ENCODE measurements around the gene IGSF5.

DNA sequence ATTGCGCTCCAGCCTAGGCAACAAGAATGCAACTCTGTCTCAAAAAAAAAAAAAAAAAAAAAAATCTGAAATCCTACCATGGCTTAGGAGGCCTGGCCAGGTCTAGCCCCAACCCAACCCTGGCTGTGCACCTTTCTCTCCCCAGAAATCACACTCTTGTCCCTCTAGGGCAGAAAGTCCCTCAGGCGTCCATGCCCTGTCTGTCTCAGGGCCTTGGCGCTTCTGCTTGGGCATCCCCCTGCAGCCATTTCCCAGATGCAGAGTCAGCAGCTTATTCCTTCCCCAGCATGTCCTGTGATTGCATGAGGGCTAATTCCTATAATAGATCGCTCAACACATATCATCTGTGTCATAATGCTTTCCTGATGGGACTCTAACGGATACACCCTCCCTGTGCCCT is 65.0 kb downstream of the IGSF5 start:
- TF ChIP-seq, protein P1, sequence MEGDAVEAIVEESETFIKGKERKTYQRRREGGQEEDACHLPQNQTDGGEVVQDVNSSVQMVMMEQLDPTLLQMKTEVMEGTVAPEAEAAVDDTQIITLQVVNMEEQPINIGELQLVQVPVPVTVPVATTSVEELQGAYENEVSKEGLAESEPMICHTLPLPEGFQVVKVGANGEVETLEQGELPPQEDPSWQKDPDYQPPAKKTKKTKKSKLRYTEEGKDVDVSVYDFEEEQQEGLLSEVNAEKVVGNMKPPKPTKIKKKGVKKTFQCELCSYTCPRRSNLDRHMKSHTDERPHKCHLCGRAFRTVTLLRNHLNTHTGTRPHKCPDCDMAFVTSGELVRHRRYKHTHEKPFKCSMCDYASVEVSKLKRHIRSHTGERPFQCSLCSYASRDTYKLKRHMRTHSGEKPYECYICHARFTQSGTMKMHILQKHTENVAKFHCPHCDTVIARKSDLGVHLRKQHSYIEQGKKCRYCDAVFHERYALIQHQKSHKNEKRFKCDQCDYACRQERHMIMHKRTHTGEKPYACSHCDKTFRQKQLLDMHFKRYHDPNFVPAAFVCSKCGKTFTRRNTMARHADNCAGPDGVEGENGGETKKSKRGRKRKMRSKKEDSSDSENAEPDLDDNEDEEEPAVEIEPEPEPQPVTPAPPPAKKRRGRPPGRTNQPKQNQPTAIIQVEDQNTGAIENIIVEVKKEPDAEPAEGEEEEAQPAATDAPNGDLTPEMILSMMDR (conservative IDR thresholded peaks at IDR 0.05; ENCODE audit: low read depth, low read length), result no peak
- TF ChIP-seq EZH2 (IDR thresholded peaks at IDR 0.05; ENCODE audit: borderline replicate concordance, low read depth, low read length, poor library complexity, severe bottlenecking), result no peak
